ENCODE measurements around the gene KCTD6. TPM values are rescaled to one million over a fixed set of nuclear protein-coding genes. Genes with fewer than 3 reads are reported as not detected.

The KCTD6 gene
- total and polyA plus RNA-seq, 2 of the 8 experiments (the other 6 are each of a cell fraction or from before 2014, with no cell fraction given) = 17.4 to 21.4 TPM

DNA sequence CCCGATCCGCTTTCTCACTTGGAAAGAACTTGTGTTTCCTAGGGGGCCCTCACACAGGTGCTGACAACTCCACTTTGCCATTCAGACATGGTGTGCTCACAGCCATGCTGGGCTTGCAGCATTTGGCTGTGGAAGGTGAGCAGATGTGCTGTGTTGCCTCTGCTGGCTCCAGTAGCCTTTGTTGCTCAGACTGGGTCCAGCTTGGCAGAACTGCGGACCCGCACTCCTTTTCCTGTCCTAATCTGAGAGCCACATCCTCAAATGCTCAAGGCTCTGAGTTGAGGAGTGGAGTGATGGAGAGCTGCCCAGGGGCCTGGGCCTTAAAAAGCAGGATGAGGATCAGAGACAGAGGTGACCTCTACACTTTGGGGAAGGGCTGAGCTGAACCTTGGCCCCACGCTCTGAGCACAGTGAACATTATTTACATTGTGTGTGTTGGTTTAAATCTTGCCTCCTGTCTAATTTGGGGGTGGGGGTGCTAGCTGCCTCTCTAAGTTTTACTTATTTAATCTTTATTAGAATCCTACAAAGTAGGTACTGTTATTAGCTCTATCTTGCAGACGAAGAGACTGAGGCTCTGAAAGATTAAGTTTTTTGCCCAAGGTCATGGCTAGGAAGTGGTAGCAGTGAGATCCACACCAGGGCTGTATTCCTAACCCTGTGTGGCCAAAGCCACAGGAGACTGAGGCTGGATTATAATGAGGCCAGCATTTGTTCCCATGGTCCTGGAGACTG lies 27.9 kb downstream of the KCTD6 start (continued):
- TF ChIP-seq, protein P1, sequence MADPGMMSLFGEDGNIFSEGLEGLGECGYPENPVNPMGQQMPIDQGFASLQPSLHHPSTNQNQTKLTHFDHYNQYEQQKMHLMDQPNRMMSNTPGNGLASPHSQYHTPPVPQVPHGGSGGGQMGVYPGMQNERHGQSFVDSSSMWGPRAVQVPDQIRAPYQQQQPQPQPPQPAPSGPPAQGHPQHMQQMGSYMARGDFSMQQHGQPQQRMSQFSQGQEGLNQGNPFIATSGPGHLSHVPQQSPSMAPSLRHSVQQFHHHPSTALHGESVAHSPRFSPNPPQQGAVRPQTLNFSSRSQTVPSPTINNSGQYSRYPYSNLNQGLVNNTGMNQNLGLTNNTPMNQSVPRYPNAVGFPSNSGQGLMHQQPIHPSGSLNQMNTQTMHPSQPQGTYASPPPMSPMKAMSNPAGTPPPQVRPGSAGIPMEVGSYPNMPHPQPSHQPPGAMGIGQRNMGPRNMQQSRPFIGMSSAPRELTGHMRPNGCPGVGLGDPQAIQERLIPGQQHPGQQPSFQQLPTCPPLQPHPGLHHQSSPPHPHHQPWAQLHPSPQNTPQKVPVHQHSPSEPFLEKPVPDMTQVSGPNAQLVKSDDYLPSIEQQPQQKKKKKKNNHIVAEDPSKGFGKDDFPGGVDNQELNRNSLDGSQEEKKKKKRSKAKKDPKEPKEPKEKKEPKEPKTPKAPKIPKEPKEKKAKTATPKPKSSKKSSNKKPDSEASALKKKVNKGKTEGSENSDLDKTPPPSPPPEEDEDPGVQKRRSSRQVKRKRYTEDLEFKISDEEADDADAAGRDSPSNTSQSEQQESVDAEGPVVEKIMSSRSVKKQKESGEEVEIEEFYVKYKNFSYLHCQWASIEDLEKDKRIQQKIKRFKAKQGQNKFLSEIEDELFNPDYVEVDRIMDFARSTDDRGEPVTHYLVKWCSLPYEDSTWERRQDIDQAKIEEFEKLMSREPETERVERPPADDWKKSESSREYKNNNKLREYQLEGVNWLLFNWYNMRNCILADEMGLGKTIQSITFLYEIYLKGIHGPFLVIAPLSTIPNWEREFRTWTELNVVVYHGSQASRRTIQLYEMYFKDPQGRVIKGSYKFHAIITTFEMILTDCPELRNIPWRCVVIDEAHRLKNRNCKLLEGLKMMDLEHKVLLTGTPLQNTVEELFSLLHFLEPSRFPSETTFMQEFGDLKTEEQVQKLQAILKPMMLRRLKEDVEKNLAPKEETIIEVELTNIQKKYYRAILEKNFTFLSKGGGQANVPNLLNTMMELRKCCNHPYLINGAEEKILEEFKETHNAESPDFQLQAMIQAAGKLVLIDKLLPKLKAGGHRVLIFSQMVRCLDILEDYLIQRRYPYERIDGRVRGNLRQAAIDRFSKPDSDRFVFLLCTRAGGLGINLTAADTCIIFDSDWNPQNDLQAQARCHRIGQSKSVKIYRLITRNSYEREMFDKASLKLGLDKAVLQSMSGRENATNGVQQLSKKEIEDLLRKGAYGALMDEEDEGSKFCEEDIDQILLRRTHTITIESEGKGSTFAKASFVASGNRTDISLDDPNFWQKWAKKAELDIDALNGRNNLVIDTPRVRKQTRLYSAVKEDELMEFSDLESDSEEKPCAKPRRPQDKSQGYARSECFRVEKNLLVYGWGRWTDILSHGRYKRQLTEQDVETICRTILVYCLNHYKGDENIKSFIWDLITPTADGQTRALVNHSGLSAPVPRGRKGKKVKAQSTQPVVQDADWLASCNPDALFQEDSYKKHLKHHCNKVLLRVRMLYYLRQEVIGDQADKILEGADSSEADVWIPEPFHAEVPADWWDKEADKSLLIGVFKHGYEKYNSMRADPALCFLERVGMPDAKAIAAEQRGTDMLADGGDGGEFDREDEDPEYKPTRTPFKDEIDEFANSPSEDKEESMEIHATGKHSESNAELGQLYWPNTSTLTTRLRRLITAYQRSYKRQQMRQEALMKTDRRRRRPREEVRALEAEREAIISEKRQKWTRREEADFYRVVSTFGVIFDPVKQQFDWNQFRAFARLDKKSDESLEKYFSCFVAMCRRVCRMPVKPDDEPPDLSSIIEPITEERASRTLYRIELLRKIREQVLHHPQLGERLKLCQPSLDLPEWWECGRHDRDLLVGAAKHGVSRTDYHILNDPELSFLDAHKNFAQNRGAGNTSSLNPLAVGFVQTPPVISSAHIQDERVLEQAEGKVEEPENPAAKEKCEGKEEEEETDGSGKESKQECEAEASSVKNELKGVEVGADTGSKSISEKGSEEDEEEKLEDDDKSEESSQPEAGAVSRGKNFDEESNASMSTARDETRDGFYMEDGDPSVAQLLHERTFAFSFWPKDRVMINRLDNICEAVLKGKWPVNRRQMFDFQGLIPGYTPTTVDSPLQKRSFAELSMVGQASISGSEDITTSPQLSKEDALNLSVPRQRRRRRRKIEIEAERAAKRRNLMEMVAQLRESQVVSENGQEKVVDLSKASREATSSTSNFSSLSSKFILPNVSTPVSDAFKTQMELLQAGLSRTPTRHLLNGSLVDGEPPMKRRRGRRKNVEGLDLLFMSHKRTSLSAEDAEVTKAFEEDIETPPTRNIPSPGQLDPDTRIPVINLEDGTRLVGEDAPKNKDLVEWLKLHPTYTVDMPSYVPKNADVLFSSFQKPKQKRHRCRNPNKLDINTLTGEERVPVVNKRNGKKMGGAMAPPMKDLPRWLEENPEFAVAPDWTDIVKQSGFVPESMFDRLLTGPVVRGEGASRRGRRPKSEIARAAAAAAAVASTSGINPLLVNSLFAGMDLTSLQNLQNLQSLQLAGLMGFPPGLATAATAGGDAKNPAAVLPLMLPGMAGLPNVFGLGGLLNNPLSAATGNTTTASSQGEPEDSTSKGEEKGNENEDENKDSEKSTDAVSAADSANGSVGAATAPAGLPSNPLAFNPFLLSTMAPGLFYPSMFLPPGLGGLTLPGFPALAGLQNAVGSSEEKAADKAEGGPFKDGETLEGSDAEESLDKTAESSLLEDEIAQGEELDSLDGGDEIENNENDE (IDR thresholded peaks at IDR 0.05; ENCODE audit: insufficient replicate concordance, low read length) = no peak
- TF ChIP-seq E2F6 (IDR thresholded peaks at IDR 0.05) (no peak), MAX (IDR thresholded peaks at IDR 0.05) (no peak)
